Activated CD8-positive, alpha-beta memory T cell treated with anti-CD3 and anti-CD28 coated beads, Interleukin-2, amount 10 ng/mL, durations not matched to agents 7 days and 5 days (primary cell): ENCODE measurements around the gene TUBB. TPM values are rescaled to one million over a fixed set of nuclear protein-coding genes. Genes with fewer than 3 reads are reported as not detected.

Experiments used
- ATAC-seq: fragments of 150-1000 bp; cut with Tn5 transposase; one replicate; pipeline ENCODE4 v1.10.0; 2021; ENCODE audit warnings: moderate library complexity
- CTCF ChIA-PET: fragments of 350-600 bp; sonication (Branson Sonifier 250); formaldehyde crosslinking; loops from one replicate; lab custom pipeline; 2021; ENCODE audit warnings: antibody characterized with exemption; lab: Charles Lee
- DNase-seq: peaks from one replicate; pipeline ENCODE4 v3.0.0-alpha.2; 2020
- H3K27ac Mint-ChIP-seq: one replicate; pipeline ENCODE4 v1.8.0; 2021; ENCODE audit warnings: mild to moderate bottlenecking, mixed read lengths
- H3K27me3 Mint-ChIP-seq: one replicate; pipeline ENCODE4 v1.8.0; 2021; ENCODE audit warnings: mixed read lengths
- H3K36me3 Mint-ChIP-seq: one replicate; pipeline ENCODE4 v1.8.0; 2021; ENCODE audit warnings: mild to moderate bottlenecking, mixed read lengths
- H3K4me1 Mint-ChIP-seq: one replicate; pipeline ENCODE4 v1.8.0; 2021; ENCODE audit warnings: mixed read lengths
- H3K4me3 Mint-ChIP-seq: one replicate; pipeline ENCODE4 v1.8.0; 2021; ENCODE audit warnings: mild to moderate bottlenecking, moderate library complexity, mixed read lengths
- H3K9me3 Mint-ChIP-seq: one replicate; pipeline ENCODE4 v1.8.0; 2022; ENCODE audit warnings: low read depth, mixed read lengths
- total RNA-seq, 2 experiments: library from RNA; stranded (reverse); gene quantifications; one replicate each; pipeline ENCODE4 v1.2.3, GENCODE V29; 2021

The TUBB gene
- total RNA-seq, 2 experiments from 2014 or later, result 1,499 to 1,522 TPM

DNA sequence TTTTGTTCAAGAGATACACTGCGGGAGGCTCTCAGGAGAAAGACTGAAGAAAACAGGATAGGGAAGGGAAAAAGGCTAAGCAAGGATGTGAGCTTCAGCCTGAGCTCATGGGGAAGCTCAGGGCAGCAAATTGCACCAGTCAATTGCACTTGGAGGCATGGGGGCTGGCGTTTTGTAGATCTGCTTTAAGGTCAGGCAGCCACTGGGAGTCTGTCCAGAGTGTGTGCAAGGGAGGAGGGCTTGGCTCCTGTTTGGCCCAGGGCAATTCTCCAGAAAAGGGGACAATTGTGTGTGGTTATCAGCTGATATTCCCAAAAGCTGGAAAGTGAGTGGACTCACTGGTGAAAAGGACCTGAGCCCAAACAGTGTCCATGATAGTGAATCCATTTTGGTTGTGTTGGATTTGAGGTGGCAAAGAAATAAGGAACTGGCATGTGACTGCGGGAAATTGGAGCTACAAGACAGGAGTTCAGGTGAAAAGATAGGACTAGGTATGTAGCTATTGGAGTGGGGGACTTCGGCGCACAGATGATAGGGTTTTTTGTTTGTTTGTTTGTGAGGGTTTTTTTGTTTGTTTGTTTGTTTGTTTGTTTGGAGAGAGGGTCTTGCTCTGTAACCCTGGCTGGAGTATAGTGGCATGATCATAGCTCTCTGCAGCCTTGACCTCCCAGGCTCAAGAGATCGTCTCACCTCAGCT lies 46.5 kb downstream of the TUBB start:
- no peak for ATAC-seq
- H3K9me3 Mint-ChIP-seq, result no peaks in the 10 kb centered on the region
- H3K4me3 Mint-ChIP-seq, result no peak overlapping the region
- H3K4me1 Mint-ChIP-seq, result peaks cover 67% of the 10 kb centered on the region
- CTCF ChIA-PET, result interaction anchor here (0.8 to 5.3 kb wide), 7 partner anchors 11 to 63 kb away, joined by 3 to 30 read pairs (median 5); partner anchors contain the start of genes FLOT1 and IER3
- DNase-seq, result no peak
- H3K27ac Mint-ChIP-seq, result peak overlapping the region; percentile 93
- no peaks in the 10 kb centered on the region for H3K27me3 Mint-ChIP-seq
- no peaks in the 10 kb centered on the region for H3K36me3 Mint-ChIP-seq

DNA sequence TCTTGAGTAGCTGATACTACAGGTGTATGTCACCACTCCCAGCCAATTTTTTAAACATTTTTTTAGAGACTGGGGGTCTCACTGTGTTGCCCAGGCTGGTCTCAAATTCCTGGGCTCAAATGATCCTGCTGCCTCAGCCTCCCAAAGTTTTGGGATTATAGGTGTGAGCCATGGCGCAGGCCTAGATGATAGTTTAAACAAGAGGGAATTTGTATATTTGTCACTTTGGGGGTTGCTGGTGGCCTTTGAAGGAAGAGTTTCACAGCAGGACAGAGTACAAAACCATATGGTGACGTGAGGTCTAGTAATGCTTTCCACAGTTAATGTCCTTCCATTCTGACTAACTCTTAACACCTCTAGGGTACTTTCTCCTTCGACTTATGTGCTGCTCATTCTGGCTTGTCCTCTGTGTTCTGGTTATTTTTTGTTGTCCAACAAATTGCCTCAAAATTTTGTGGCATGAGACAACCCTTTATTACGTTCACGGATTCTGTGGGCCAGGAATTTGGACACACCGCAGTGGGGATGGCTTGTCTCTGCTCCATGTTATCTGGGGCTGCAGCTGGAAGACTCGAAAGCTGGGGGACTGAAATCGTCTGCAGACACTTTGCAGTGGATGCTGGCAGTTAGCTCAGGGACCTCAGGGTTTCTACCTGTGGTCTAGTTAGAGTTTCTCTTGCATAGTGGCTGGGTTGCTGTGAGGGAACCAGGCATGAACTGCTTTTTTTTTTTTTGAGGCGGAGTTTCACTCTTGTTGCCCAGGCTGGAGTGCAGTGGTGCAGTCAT lies 47.2 kb downstream of the TUBB start:
- CTCF ChIA-PET, result interaction anchor here (0.8 to 5.3 kb wide), 9 partner anchors 12 to 148 kb away, joined by 3 to 30 read pairs (median 4); partner anchors contain the start of genes FLOT1 and IER3
- Mint-ChIP-seq H3K27me3 (no peaks in the 10 kb centered on the region), H3K4me3 (no peak overlapping the region), H3K27ac (peak overlapping the region; percentile 93), H3K9me3 (no peaks in the 10 kb centered on the region), H3K36me3 (peaks cover 3% of the 10 kb centered on the region), H3K4me1 (peaks cover 70% of the 10 kb centered on the region)
- ATAC-seq, result peak; percentile 56
- peak; percentile 66 for DNase-seq

DNA sequence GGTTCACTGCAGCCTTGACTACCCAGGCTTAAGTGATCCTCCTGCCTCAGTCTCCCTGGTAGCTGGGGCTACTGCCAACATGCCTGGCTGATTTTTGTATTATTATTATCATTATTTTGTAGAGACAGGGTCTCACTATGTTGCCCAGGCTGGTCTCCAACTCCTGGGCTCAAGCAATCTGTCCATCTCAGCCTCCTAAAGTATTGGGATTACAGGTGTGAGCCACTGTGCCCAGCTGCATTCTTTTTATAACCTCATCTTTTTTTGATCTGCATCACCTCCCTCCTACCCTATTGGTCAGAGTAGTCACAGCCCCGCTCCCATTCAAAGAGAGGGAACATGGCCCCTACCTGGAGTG lies 47.8 kb downstream of the TUBB start:
- H3K27ac Mint-ChIP-seq, result peak overlapping the region; percentile 93

DNA sequence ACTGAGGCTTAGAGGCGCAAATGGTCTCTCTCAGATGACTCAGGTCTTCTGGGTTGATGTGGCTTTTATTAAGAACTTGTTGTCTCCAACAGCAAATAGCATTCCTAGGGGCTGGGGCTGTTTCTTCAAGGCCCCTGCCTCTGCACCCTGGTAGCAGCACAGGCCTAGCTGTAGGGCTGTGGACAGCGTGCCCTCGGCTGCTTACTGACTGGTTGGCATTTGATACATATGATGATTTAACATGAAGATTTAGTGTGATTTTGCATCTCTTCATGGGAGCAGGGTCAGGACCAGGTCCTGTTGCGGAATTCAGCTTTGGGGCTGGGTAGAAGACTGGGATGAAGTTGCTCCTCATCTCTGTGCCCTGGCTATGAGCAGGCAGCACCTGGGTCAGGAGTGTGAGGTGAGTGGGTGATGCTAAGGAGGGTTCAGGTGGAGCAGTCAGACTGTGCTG lies 48.5 kb downstream of the TUBB start:
- Mint-ChIP-seq H3K9me3 (no peaks in the 10 kb centered on the region), H3K36me3 (peaks cover 3% of the 10 kb centered on the region), H3K4me3 (peak overlapping the region; percentile 18), H3K27ac (peak overlapping the region; percentile 89), H3K27me3 (no peaks in the 10 kb centered on the region), H3K4me1 (peaks cover 72% of the 10 kb centered on the region)
- DNase-seq (no peak), ATAC-seq (no peak)
- CTCF ChIA-PET, result interaction anchor here (0.7 to 5.3 kb wide), 10 partner anchors 13 to 147 kb away, joined by 3 to 30 read pairs (median 3); partner anchors contain the start of genes DHX16, FLOT1 and IER3

More for the DNA sequence above, 47.8 kb downstream of the TUBB start:
- Mint-ChIP-seq H3K36me3 (peaks cover 3% of the 10 kb centered on the region), H3K9me3 (no peaks in the 10 kb centered on the region), H3K4me1 (peaks cover 75% of the 10 kb centered on the region), H3K4me3 (no peak overlapping the region), H3K27me3 (no peaks in the 10 kb centered on the region)
- ATAC-seq (no peak), DNase-seq (no peak)
- CTCF ChIA-PET, result interaction anchor here (0.9 to 5.3 kb wide), 5 partner anchors 12 to 147 kb away, joined by 3 to 30 read pairs (median 4); partner anchors contain the start of genes FLOT1 and IER3

DNA sequence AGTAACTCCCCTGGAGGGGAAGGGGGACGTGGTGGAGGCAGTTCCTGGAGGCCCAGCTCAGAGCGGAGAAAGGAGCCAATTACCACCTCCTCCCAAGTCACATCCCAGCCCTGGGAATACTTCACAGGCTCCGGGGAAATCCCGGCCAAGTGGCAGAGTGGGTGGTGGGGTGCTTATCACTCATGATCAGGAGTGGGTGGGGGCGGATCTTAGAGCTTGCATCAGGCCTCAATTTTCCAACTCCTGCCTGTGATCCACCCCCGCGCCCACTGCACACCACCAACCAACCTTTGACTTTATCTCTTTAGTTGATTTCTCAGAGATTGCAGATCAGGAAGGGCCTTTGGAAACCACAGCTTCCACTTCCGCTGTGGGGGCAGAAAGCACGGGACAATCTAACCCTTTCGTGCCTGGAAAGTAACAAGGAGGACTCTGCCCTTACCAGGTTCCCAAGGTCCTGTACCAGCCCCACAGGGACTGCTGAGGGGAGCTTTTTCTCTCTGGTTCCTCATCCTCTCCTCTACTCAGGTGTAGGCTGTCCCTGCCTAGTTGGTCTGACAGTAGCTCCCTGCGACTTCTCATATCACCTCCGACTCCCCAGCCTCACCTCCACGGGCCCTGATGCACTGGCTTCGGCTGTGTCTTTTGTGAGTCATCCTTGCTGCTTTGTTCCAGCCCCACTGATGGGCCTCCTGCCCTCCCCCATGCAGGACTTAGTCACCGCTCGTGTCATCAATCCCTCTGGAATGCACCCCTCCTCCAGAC lies 49.1 kb downstream of the TUBB start:
- ATAC-seq, result peak; percentile 70

DNA sequence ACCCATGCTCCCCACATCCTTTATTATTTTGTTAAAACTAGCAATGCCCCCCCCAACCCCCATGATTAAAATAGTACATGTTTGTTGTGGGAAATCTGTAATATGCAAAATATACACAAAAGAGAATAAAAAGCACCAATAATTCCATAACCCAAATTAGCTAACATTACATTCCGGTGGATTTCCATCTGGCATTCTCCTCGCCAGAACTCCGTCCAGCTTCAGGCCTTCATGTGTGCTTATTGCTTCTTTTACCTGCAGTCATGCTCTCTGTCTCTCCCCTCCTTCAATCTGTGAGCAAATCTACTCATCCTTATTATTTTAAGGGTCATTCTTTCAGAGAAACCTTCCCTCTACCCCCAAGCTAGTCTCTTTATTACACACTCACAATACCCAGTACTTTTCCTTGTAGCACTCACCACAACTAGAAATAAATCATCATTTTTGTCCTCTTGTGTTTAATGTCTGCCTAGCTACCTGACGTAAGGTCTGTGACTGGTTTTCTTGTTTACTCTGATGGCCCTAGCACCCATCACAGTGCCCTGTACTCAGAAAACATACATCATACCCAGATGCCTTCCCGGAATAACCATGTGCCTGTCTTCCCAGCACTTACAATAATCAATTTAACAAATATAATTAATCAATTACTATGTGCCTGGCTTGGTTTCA lies 49.8 kb downstream of the TUBB start:
- peaks cover 66% of the 10 kb centered on the region for H3K4me1 Mint-ChIP-seq
- ATAC-seq, result no peak
- H3K27me3 Mint-ChIP-seq, result no peaks in the 10 kb centered on the region
- no peaks in the 10 kb centered on the region for H3K9me3 Mint-ChIP-seq
- H3K27ac Mint-ChIP-seq, result peak overlapping the region; percentile 89
- DNase-seq, result no peak
- peaks cover 3% of the 10 kb centered on the region for H3K36me3 Mint-ChIP-seq
- peak overlapping the region; percentile 18 for H3K4me3 Mint-ChIP-seq
- CTCF ChIA-PET, result interaction anchor here (0.8 to 5.3 kb wide), 9 partner anchors 9 to 317 kb away, joined by 3 to 30 read pairs (median 3); partner anchors contain the start of genes FLOT1 and IER3

More for the DNA sequence above, 49.1 kb downstream of the TUBB start:
- H3K4me3 Mint-ChIP-seq, result peak overlapping the region; percentile 18
- peaks cover 3% of the 10 kb centered on the region for H3K36me3 Mint-ChIP-seq
- DNase-seq, result peak; percentile 85
- no peaks in the 10 kb centered on the region for H3K27me3 Mint-ChIP-seq
- no peaks in the 10 kb centered on the region for H3K9me3 Mint-ChIP-seq
- CTCF ChIA-PET, result interaction anchor here (0.7 to 5.3 kb wide), 16 partner anchors 10 to 318 kb away, joined by 3 to 30 read pairs (median 3); partner anchors contain the start of genes DHX16, FLOT1 and IER3
- H3K27ac Mint-ChIP-seq, result peak overlapping the region; percentile 89
- H3K4me1 Mint-ChIP-seq, result peaks cover 70% of the 10 kb centered on the region

DNA sequence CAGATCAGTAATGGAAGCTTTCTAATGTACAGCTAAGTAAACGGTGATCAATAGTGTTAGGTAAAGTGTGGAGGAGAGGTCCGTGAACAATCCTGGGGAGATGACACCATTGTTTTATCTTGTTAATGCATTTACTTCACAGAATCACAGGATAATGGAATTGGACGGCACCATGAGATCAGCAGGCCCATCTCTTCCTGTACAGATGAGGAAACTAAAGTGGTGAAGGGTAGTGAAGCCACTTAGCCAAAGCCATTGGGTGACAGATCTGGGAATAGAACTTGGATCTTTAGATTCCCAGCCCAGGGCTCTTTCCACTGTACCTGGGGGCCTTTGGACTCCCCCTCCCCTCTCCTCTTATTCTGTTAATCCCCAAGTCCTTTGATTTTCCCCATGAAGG lies 50.4 kb downstream of the TUBB start:
- no peak for DNase-seq

DNA sequence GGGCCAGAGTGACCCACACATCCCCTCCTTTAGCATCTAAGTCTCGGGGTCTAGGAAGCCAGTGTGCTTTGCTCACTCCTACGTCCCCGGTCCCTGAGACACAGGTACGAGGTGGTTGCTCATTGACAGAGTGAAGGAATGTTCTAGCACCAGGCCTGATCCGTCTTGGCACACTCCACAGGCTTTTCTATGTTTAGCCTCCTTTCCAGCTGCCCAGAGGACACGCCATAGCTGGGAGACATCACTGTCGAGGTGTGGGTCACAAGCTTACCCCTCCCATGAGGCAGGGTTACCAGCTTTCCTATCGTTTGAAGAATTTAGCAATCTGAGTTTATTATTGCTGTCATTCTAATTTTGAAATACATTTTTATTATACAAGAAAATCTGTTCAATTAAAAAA lies 54.5 kb downstream of the TUBB start:
- H3K27ac Mint-ChIP-seq, result no peak overlapping the region
- H3K36me3 Mint-ChIP-seq, result peaks cover 3% of the 10 kb centered on the region
- CTCF ChIA-PET, result interaction anchor here (0.9 kb wide), 1 partner anchor 31 kb away, joined by 3 read pairs; no protein-coding TSS in a partner anchor
- no peak overlapping the region for H3K4me3 Mint-ChIP-seq
- ATAC-seq (no peak), DNase-seq (no peak)
- no peaks in the 10 kb centered on the region for H3K27me3 Mint-ChIP-seq
- peaks cover 51% of the 10 kb centered on the region for H3K4me1 Mint-ChIP-seq
- H3K9me3 Mint-ChIP-seq, result no peaks in the 10 kb centered on the region

More for the DNA sequence above, 50.4 kb downstream of the TUBB start:
- Mint-ChIP-seq H3K27me3 (no peaks in the 10 kb centered on the region), H3K36me3 (peaks cover 3% of the 10 kb centered on the region), H3K4me1 (peaks cover 64% of the 10 kb centered on the region), H3K9me3 (no peaks in the 10 kb centered on the region), H3K4me3 (no peak overlapping the region), H3K27ac (no peak overlapping the region)
- CTCF ChIA-PET, result interaction anchor here (0.8 to 5.3 kb wide), 5 partner anchors 18 to 309 kb away, joined by 3 to 30 read pairs (median 3); partner anchors contain the start of genes FLOT1 and IER3
- no peak for ATAC-seq

Other genes with a start within 250 kb of the TUBB start
- gene HLA-E, start 230.8 kb upstream of the TUBB start, total RNA-seq, result 100 to 1,000 TPM; 395 to 602 TPM
- 10 to 100 TPM; 64.0 to 73.5 TPM for gene GNL1, start 163.9 kb upstream of the TUBB start, total RNA-seq
- 10 to 100 TPM; 19.5 to 23.6 TPM for gene PRR3, start 163.1 kb upstream of the TUBB start, total RNA-seq
- 10 to 100 TPM; 73.8 to 98.6 TPM for gene ABCF1, start 148.9 kb upstream of the TUBB start, total RNA-seq
- gene PPP1R10, start 103.1 kb upstream of the TUBB start, total RNA-seq, result 100 to 1,000 TPM; 101 to 134 TPM
- gene MRPS18B, start 102.5 kb upstream of the TUBB start, total RNA-seq, result 10 to 100 TPM; 48.2 to 65.7 TPM
- gene ATAT1, start 93.5 kb upstream of the TUBB start, total RNA-seq, result 1 to 10 TPM; 7.5 to 8.4 TPM
- 10 to 100 TPM; 32.5 to 33.9 TPM for gene C6orf136, start 73.2 kb upstream of the TUBB start, total RNA-seq
- gene DHX16, start 47.3 kb upstream of the TUBB start, total RNA-seq, result 10 to 100 TPM; 39.5 to 49.6 TPM
- 100 to 1,000 TPM; 257 to 293 TPM for gene PPP1R18, start 33.7 kb upstream of the TUBB start, total RNA-seq
- gene NRM, start 29.4 kb upstream of the TUBB start, total RNA-seq, result 10 to 100 TPM; 30.2 to 36.4 TPM
- 10 to 100 TPM; 67.4 to 83.9 TPM for gene MDC1, start 3.1 kb upstream of the TUBB start, total RNA-seq
- gene FLOT1, start 22.3 kb downstream of the TUBB start, total RNA-seq, result 100 to 1,000 TPM; 165 to 184 TPM
- 10 to 100 TPM in 1 of 2 experiments, 1 to 10 TPM in 1; 10.0 to 62.7 TPM for gene IER3, start 24.2 kb downstream of the TUBB start, total RNA-seq
- 1 to 10 TPM; 3.8 to 4.9 TPM for gene DDR1, start 164.2 kb downstream of the TUBB start, total RNA-seq
- gene GTF2H4, start 187.9 kb downstream of the TUBB start, total RNA-seq, result 10 to 100 TPM; 30.0 to 34.9 TPM
- 10 to 100 TPM; 46.6 to 54.1 TPM for gene VARS2, start 193.9 kb downstream of the TUBB start, total RNA-seq
- not detected for gene SFTA2, start 211.8 kb downstream of the TUBB start, total RNA-seq
- gene MUCL3, start 220.6 kb downstream of the TUBB start, total RNA-seq, result not detected